DND-41 (cell line): ENCODE measurements around the gene DTNBP1.

Source experiments
- ATAC-seq: fragments of 200-7000 bp; cut with Tn5 transposase; 3 replicates; pipeline ENCODE4 v1.9.1; 2021; ENCODE audit warnings: low read depth; ENCODE audit not compliant: insufficient read depth
- DNase-seq: peaks from one replicate; pipeline ENCODE4 v3.0.0-alpha.2; 2020
- H2AFZ ChIP-seq: 2 replicates; pipeline ENCODE4 v1.6.0; 2012; ENCODE audit warnings: low read depth, low read length
- H3K27ac ChIP-seq: 2 replicates; pipeline ENCODE4 v1.5.1; 2012; ENCODE audit warnings: low read length, inconsistent platforms
- H3K27me3 ChIP-seq: fragments of 200-600 bp; sonication (generic); 2 replicates; pipeline ENCODE4 v1.6.0; 2012; ENCODE audit warnings: low read length, mild to moderate bottlenecking, inconsistent platforms; ENCODE audit not compliant: insufficient read depth, poor library complexity
- H3K36me3 ChIP-seq: 2 replicates; pipeline ENCODE4 v1.5.1; 2012; ENCODE audit warnings: low read length, inconsistent platforms; ENCODE audit not compliant: insufficient read depth
- H3K4me1 ChIP-seq: 2 replicates; pipeline ENCODE4 v1.5.1; 2012; ENCODE audit warnings: mild to moderate bottlenecking, low read length; ENCODE audit not compliant: insufficient read depth
- H3K4me2 ChIP-seq: 2 replicates; pipeline ENCODE4 v1.6.0; 2012; ENCODE audit warnings: mild to moderate bottlenecking, moderate library complexity, low read length, inconsistent platforms; ENCODE audit not compliant: insufficient read depth
- H3K4me3 ChIP-seq, 2 experiments: fragments of 200-600 bp in 1 of 2; shearing (Covaris generic) in 1 of 2; 2 replicates each; pipeline ENCODE4 v1.5.1; 2012 to 2016; ENCODE audit warnings: inconsistent platforms in 2 of 2, low read length in 2 of 2, mild to moderate bottlenecking in 2 of 2, low read depth in 1 of 2, moderate library complexity in 1 of 2
- H3K79me2 ChIP-seq: 2 replicates; pipeline ENCODE4 v1.6.0; 2012; ENCODE audit warnings: low read length, inconsistent platforms; ENCODE audit not compliant: insufficient read depth
- H3K9ac ChIP-seq: 2 replicates; pipeline ENCODE4 v1.6.0; 2012; ENCODE audit warnings: low read depth, mild to moderate bottlenecking, inconsistent platforms, low read length, moderate library complexity
- H3K9me3 ChIP-seq: 2 replicates; pipeline ENCODE4 v1.5.1; 2012; ENCODE audit warnings: low read length, moderate library complexity, mild to moderate bottlenecking, inconsistent platforms; ENCODE audit not compliant: insufficient read depth, severe bottlenecking
- H4K20me1 ChIP-seq: 2 replicates; pipeline ENCODE4 v1.6.0; 2012; ENCODE audit warnings: low read length; ENCODE audit not compliant: insufficient read depth
- EZH2 ChIP-seq: IDR thresholded peaks from 3 replicates; pipeline ENCODE4 v1.6.1; 2012; ENCODE audit warnings: borderline replicate concordance, low read depth, mild to moderate bottlenecking, moderate library complexity, low read length, inconsistent platforms; ENCODE audit not compliant: severe bottlenecking
- TF ChIP-seq, protein P1 (sequence below): IDR thresholded peaks from 2 replicates; pipeline ENCODE4 v1.5.1; 2012; ENCODE audit warnings: borderline replicate concordance, low read length, moderate library complexity, mild to moderate bottlenecking; ENCODE audit not compliant: poor library complexity, severe bottlenecking; ENCODE audit errors: extremely low read depth

The DTNBP1 gene

DNA sequence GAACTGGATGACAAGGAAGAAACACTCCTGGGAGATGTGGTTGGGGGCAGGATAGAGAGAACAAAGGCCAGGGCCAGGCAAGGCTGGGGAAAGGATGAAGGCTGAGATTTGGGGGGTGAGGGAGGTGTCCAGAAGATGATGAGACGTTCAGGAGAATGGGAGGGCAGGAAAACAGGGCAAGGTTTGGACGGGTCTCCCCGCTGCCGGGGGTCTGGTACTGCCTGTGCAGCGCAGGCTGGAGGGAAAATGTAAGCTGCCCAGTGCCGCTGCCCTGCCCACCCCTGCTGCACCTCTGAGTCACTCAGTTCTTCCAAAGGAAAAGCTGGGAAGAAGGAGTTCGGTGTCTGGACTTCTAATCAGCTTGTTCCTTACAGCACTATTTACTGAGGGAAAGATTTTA is 130.9 kb downstream of the DTNBP1 start:
- Histone ChIP-seq H3K79me2 (peaks cover 2% of the 10 kb centered on the region; the same call in 1 of the 2 replicates), H3K4me3 (no peak overlapping the region), H4K20me1 (peaks cover 8% of the 10 kb centered on the region; the same call in 1 of the 2 replicates), H3K4me2 (no peak overlapping the region), H2AFZ (no peak overlapping the region), H3K9ac (no peak overlapping the region), H3K36me3 (peaks cover 58% of the 10 kb centered on the region), H3K27me3 (no peaks in the 10 kb centered on the region), H3K27ac (no peak overlapping the region), H3K4me1 (no peaks in the 10 kb centered on the region), H3K9me3 (no peaks in the 10 kb centered on the region)
- ATAC-seq: no peak
- DNase-seq: no peak
- TF ChIP-seq EZH2: no peak
- TF ChIP-seq, protein P1, sequence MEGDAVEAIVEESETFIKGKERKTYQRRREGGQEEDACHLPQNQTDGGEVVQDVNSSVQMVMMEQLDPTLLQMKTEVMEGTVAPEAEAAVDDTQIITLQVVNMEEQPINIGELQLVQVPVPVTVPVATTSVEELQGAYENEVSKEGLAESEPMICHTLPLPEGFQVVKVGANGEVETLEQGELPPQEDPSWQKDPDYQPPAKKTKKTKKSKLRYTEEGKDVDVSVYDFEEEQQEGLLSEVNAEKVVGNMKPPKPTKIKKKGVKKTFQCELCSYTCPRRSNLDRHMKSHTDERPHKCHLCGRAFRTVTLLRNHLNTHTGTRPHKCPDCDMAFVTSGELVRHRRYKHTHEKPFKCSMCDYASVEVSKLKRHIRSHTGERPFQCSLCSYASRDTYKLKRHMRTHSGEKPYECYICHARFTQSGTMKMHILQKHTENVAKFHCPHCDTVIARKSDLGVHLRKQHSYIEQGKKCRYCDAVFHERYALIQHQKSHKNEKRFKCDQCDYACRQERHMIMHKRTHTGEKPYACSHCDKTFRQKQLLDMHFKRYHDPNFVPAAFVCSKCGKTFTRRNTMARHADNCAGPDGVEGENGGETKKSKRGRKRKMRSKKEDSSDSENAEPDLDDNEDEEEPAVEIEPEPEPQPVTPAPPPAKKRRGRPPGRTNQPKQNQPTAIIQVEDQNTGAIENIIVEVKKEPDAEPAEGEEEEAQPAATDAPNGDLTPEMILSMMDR: no peak

DNA sequence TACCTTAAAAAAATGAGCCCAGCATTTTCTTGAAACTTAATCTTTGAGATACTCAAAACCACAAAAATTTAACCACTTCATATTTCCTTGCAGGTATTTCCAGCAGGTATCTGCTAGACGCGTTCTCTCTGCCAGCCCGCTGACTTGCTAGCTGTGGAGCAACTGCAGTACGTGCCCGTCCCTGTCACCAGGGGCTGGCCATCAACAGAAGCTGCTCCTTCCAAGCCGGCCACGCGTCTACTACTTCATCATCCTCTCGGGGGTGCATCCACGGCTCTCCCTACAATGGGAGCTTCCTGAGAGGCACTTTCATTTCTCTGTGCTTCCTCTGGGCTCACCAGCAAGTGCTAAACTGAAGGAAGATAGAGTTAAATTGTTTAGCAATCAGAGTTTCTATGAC is 132.4 kb downstream of the DTNBP1 start:
- H3K4me1 ChIP-seq: no peaks in the 10 kb centered on the region
- H4K20me1 ChIP-seq: peaks cover 8% of the 10 kb centered on the region; the same call in 1 of the 2 replicates
- H3K79me2 ChIP-seq: peaks cover 2% of the 10 kb centered on the region; the same call in 1 of the 2 replicates
- no peak overlapping the region for H3K4me2 ChIP-seq
- H3K27ac ChIP-seq: no peak overlapping the region
- no peak overlapping the region for H3K4me3 ChIP-seq
- H3K9ac ChIP-seq: no peak overlapping the region
- no peak for DNase-seq
- TF ChIP-seq EZH2: no peak
- TF ChIP-seq, protein P1: no peak
- no peak for ATAC-seq
- no peaks in the 10 kb centered on the region for H3K27me3 ChIP-seq
- H2AFZ ChIP-seq: no peak overlapping the region
- peaks cover 72% of the 10 kb centered on the region for H3K36me3 ChIP-seq
- H3K9me3 ChIP-seq: no peaks in the 10 kb centered on the region

DNA sequence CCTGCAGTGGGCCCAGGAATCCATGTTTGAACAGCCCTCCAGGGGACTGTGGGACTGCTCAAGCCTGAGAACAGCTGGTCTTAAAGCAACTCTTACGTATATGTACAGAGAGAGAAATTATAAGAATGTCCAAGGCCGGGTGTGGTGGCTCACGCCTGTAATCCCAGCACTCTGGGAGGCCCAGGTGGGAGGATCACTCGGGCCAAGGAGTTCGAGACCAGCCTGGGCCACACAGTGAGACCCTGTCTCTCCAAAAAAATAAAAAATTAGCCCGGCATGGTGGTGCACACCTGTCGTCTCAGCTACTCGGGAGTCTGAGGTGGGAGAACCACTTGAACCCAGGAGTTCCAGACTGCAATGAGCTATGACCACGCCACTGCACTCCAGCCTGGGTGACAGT is 134.0 kb downstream of the DTNBP1 start:
- Histone ChIP-seq H3K36me3 (peaks cover 85% of the 10 kb centered on the region), H3K79me2 (peaks cover 2% of the 10 kb centered on the region; the same call in 1 of the 2 replicates), H3K4me3 (no peak overlapping the region), H3K9ac (no peak overlapping the region), H3K27me3 (no peaks in the 10 kb centered on the region), H3K9me3 (no peaks in the 10 kb centered on the region), H3K4me1 (no peaks in the 10 kb centered on the region), H2AFZ (no peak overlapping the region), H3K27ac (no peak overlapping the region), H4K20me1 (peaks cover 6% of the 10 kb centered on the region; the same call in 1 of the 2 replicates), H3K4me2 (no peak overlapping the region)
- ATAC-seq: no peak
- TF ChIP-seq, protein P1: no peak
- TF ChIP-seq EZH2: no peak
- DNase-seq: no peak
